Stimulated activated effector memory CD8-positive, alpha-beta T cell treated with anti-CD3 and anti-CD28 coated beads, Interleukin-12 subunit alpha, Interleukin-12 subunit beta, amount 100 ng/mL, for 72 hours (primary cell): Measurements from ENCODE around the gene MT1A.

Experiments used
- ATAC-seq: fragments of 150-1000 bp; cut with Tn5 transposase; 2 replicates; pipeline ENCODE4 v1.10.0; 2021
- DNase-seq, 2 donors: peaks; one replicate each; pipeline ENCODE4 v3.0.0; 2021 to 2022; ENCODE audit warnings: low spot score in 2 of 2
- H3K27ac Mint-ChIP-seq: one replicate; pipeline ENCODE4 v1.8.0; 2022; ENCODE audit warnings: mild to moderate bottlenecking, mixed read lengths
- H3K36me3 Mint-ChIP-seq: one replicate; pipeline ENCODE4 v1.8.0; 2022; ENCODE audit warnings: mild to moderate bottlenecking, mixed read lengths
- H3K4me1 Mint-ChIP-seq: one replicate; pipeline ENCODE4 v1.8.0; 2022; ENCODE audit warnings: mixed read lengths
- H3K4me3 Mint-ChIP-seq: one replicate; pipeline ENCODE4 v1.8.0; 2022; ENCODE audit warnings: mild to moderate bottlenecking, mixed read lengths
- H3K9me3 Mint-ChIP-seq: one replicate; pipeline ENCODE4 v1.8.0; 2022; ENCODE audit warnings: mixed read lengths

The MT1A gene

GRCh38 chr16:56637814-56638750 lies at the start of gene MT1A:
TSS of gene MT1A (plus strand) at chr16:56638666. CDS start at chr16:56638739, 73 bp downstream.
- ATAC-seq (peak; percentile 49), DNase-seq (no peak)
- no peaks in the 10 kb centered on the region for H3K36me3 Mint-ChIP-seq
- H3K4me3 Mint-ChIP-seq, result peak within 1 kb of the TSS; percentile 57
- H3K4me1 Mint-ChIP-seq, result peaks cover 30% of the 10 kb centered on the region
- no peaks in the 10 kb centered on the region for H3K9me3 Mint-ChIP-seq
- H3K27ac Mint-ChIP-seq, result no peak within 1 kb of the TSS

DNA sequence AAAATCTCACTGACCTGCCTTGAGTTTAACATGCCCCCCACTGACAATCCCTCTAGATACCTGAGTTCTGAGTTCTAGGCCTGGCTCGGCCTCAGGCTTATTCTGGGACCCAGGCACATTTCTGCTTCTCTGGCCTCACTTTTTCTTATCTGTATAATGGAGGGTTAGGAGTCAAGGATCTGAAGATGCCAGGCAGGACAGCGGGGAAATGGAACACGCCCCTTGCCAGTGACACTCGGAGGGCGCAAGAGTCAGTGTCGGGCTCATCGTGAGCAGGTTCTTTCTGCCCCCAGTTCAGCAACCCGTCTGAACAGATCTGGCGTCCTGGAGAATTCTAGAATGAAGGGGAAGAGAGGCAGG lies 49.7 kb upstream of the MT1A start:
- H3K4me1 Mint-ChIP-seq, result peaks cover 19% of the 10 kb centered on the region
- H3K9me3 Mint-ChIP-seq, result no peaks in the 10 kb centered on the region
- no peak for ATAC-seq
- no peak for DNase-seq
- H3K36me3 Mint-ChIP-seq, result peaks cover 4% of the 10 kb centered on the region
- H3K4me3 Mint-ChIP-seq, result peak overlapping the region; percentile 78
- H3K27ac Mint-ChIP-seq, result no peak overlapping the region

GRCh38 chr16:56589141-56590039 lies 49.1 kb upstream of the MT1A start, which contains the start of gene MT3:
TSS of gene MT3 (plus strand) at chr16:56589528. CDS start at chr16:56589591, 63 bp downstream.
- H3K9me3 Mint-ChIP-seq, result no peaks in the 10 kb centered on the region
- DNase-seq (no peak), ATAC-seq (peak; percentile 75)
- H3K27ac Mint-ChIP-seq, result no peak within 1 kb of the TSS
- peaks cover 4% of the 10 kb centered on the region for H3K36me3 Mint-ChIP-seq
- H3K4me3 Mint-ChIP-seq, result peak within 1 kb of the TSS; percentile 78
- peaks cover 19% of the 10 kb centered on the region for H3K4me1 Mint-ChIP-seq

- peaks cover 19% of the 10 kb centered on the region for H3K4me1 Mint-ChIP-seq
- no peak overlapping the region for H3K27ac Mint-ChIP-seq
- no peaks in the 10 kb centered on the region for H3K9me3 Mint-ChIP-seq
- ATAC-seq (no peak), DNase-seq (no peak)
- H3K4me3 Mint-ChIP-seq, result no peak overlapping the region
- H3K36me3 Mint-ChIP-seq, result peaks cover 4% of the 10 kb centered on the region
These were observed 46.9 kb upstream of the MT1A start for GRCh38 chr16:56591377-56592060.

- DNase-seq (no peak), ATAC-seq (no peak)
- Mint-ChIP-seq H3K36me3 (peaks cover 4% of the 10 kb centered on the region), H3K9me3 (no peaks in the 10 kb centered on the region), H3K4me3 (no peak overlapping the region), H3K4me1 (peaks cover 17% of the 10 kb centered on the region), H3K27ac (no peak overlapping the region)
These were observed 44.7 kb upstream of the MT1A start for GRCh38 chr16:56593573-56594291.

DNA sequence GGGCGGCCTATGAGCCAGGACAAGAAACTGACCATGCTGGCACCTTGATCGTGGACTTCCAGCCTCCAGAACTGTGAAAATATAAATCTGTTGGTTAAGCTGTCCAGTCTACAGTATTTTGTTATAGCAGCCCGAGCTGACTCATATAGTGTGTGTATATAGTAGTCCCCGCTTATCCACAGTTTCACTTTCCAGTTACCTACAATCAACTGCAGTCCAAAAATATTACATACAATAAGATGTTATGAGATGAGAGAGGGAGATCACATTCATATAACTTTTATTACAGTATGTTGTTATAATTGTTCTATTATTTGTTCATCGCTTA lies 44.2 kb upstream of the MT1A start:
- DNase-seq, result no peak
- Mint-ChIP-seq H3K4me3 (no peak overlapping the region), H3K27ac (no peak overlapping the region), H3K36me3 (peaks cover 4% of the 10 kb centered on the region), H3K4me1 (peaks cover 13% of the 10 kb centered on the region), H3K9me3 (no peaks in the 10 kb centered on the region)
- ATAC-seq, result no peak

- H3K4me1 Mint-ChIP-seq, result peaks cover 9% of the 10 kb centered on the region
- no peak for DNase-seq
- H3K36me3 Mint-ChIP-seq, result no peaks in the 10 kb centered on the region
- peak; percentile 60 for ATAC-seq
- no peaks in the 10 kb centered on the region for H3K9me3 Mint-ChIP-seq
- no peak overlapping the region for H3K27ac Mint-ChIP-seq
- no peak overlapping the region for H3K4me3 Mint-ChIP-seq
These were observed 38.0 kb upstream of the MT1A start for GRCh38 chr16:56600398-56600999.

DNA sequence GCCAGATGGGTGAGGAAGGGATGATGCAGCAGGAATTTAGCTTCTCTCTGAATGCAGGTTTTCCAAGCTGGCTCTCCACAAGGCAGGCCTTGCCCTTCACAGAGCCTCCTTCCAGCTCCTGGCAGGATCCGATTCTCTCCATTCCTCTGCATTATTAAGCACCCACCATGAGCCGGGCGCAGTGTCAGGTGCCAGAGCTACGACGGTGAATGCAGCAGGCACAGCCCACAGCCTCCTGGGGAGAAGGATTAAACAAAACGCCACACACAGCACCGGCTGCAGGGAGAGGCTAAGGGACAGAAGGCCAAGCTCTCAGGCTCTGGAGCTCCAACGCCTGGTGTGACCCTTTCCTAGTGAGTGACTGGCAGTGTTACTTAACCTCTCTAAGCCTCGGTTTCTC lies 37.1 kb upstream of the MT1A start:
- DNase-seq, result no peak
- peaks cover 11% of the 10 kb centered on the region for H3K4me1 Mint-ChIP-seq
- no peaks in the 10 kb centered on the region for H3K9me3 Mint-ChIP-seq
- no peak overlapping the region for H3K27ac Mint-ChIP-seq
- no peak overlapping the region for H3K4me3 Mint-ChIP-seq
- no peaks in the 10 kb centered on the region for H3K36me3 Mint-ChIP-seq
- no peak for ATAC-seq

DNA sequence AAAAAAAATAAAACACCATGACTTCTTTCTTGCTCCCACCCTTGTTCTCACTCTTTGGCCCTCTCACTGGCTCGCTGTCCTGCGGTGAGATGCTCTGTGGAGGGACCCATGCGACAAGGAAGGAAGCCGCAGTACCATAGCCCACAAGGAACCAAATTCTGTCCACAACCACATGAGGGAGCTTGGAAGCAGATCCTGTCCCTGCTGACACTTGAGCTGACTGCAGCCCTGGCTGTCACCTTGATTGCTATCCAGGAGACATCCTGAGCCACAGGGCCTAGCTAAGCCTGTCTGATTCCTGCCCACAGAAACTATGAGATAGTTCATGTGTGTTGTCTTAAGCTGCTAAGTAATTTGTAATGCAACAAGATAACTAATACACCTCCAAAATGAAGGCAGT lies 34.9 kb upstream of the MT1A start:
- Mint-ChIP-seq H3K9me3 (no peaks in the 10 kb centered on the region), H3K4me3 (no peak overlapping the region), H3K4me1 (peaks cover 27% of the 10 kb centered on the region), H3K36me3 (no peaks in the 10 kb centered on the region), H3K27ac (no peak overlapping the region)
- DNase-seq (no peak), ATAC-seq (no peak)

DNA sequence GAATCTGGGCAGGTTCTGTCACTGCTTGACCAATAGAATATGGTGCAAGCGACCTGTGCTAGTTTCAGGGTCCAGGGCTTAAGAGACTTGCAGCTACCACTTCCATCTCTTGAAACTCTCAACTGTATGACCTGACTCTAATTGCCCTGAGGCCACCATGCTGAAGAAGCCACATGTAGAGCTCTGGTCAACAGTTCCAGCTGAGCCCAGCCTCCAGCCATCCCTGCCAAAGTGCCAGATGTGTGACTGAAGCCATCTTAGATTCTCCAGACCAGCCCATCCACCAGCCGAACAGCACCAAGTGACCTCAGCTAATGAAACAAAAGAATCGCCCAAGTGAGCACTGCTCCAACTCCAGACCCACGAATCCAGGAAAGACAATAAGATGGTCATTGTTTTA lies 33.5 kb upstream of the MT1A start:
- no peaks in the 10 kb centered on the region for H3K36me3 Mint-ChIP-seq
- no peak overlapping the region for H3K4me3 Mint-ChIP-seq
- H3K9me3 Mint-ChIP-seq, result no peaks in the 10 kb centered on the region
- ATAC-seq (no peak), DNase-seq (no peak)
- H3K4me1 Mint-ChIP-seq, result peaks cover 40% of the 10 kb centered on the region
- H3K27ac Mint-ChIP-seq, result no peak overlapping the region

DNA sequence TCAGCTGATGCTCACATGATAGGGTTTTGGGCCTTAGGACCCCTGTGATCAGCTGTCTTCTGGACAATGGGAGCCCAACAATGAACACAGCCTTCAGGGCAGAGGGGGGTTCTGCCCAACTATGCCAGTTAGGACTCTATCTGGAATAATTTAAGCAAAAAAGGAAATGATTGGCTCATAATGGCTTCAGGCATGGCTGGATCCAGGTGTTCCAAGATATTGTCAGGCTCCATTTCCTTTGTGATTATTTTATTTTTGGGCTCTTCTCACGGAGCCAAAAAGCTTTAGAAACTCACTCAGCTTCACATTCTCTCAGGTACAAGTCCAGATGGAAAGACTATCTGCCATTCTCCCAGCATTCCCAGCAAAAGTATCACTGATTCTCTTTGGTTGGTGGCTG lies 33.0 kb upstream of the MT1A start:
- H3K36me3 Mint-ChIP-seq, result no peaks in the 10 kb centered on the region
- H3K4me3 Mint-ChIP-seq, result no peak overlapping the region
- no peak for DNase-seq
- no peak overlapping the region for H3K27ac Mint-ChIP-seq
- H3K4me1 Mint-ChIP-seq, result peaks cover 41% of the 10 kb centered on the region
- ATAC-seq, result no peak
- H3K9me3 Mint-ChIP-seq, result no peaks in the 10 kb centered on the region

GRCh38 chr16:56606071-56606475 lies 32.4 kb upstream of the MT1A start:
- no peak overlapping the region for H3K27ac Mint-ChIP-seq
- no peaks in the 10 kb centered on the region for H3K9me3 Mint-ChIP-seq
- DNase-seq, result no peak
- H3K36me3 Mint-ChIP-seq, result no peaks in the 10 kb centered on the region
- H3K4me3 Mint-ChIP-seq, result no peak overlapping the region
- ATAC-seq, result peak; percentile 40
- H3K4me1 Mint-ChIP-seq, result peaks cover 42% of the 10 kb centered on the region

DNA sequence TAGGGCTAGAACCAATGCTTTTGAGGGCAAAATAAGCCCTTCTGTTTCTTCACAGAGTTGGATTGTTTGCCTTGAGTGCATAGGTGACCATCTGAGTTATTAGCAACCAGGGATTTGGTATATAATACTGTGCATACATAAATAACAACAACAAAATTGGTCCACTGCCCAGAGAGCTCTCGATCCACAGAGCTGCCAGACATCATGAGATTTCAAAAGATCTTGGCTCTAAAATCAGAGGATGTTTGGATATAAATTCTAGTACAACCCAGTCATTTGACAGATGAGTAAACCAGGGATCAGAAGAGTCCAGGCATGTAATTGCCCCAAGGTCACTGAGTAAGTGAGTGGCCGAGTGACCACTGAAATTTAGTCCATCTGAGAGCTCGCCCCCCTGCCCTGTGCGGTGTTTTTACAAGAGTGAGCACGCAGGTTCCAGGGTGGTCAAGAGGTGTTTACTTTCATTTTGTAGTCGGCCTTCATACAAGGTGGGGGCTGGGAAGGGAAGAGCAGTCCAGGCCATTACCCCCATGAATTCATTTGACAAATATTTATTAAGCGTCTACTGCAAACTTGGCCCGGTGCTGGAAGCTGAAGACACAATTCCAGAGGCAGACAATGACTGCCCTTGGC lies 31.9 kb upstream of the MT1A start:
- ATAC-seq (no peak), DNase-seq (no peak)
- H3K4me1 Mint-ChIP-seq, result peaks cover 47% of the 10 kb centered on the region
- no peaks in the 10 kb centered on the region for H3K36me3 Mint-ChIP-seq
- no peaks in the 10 kb centered on the region for H3K9me3 Mint-ChIP-seq
- H3K4me3 Mint-ChIP-seq, result peak overlapping the region; percentile 36
- H3K27ac Mint-ChIP-seq, result peak overlapping the region; percentile 79

GRCh38 chr16:56607109-56607618 lies 31.3 kb upstream of the MT1A start:
- no peaks in the 10 kb centered on the region for H3K9me3 Mint-ChIP-seq
- H3K4me1 Mint-ChIP-seq, result peaks cover 48% of the 10 kb centered on the region
- peak overlapping the region; percentile 86 for H3K4me3 Mint-ChIP-seq
- no peak for DNase-seq
- no peak for ATAC-seq
- no peaks in the 10 kb centered on the region for H3K36me3 Mint-ChIP-seq
- peak overlapping the region; percentile 79 for H3K27ac Mint-ChIP-seq
